IMR-90 (cell line): ENCODE results near the gene MDM2. TPM values are rescaled to one million over a fixed set of nuclear protein-coding genes. Genes with fewer than 3 reads are reported as not detected.

Source experiments
- ATAC-seq: fragments of 200-7000 bp; cut with Tn5 transposase; 2 replicates; pipeline ENCODE4 v1.9.1; 2020; ENCODE audit warnings: low read depth, mild to moderate bottlenecking, moderate library complexity
- BruUV-seq: library from RNA; stranded (reverse); fragments of 400-500 nt; replicated peaks from 2 replicates; lab custom pipeline; 2021; lab: Mats Ljungman, UMichigan
- CTCF ChIA-PET: fragments of 300-600 bp; formaldehyde crosslinking; extraction: SDS; loops from one replicate; lab custom pipeline; 2021; ENCODE audit warnings: antibody characterized with exemption; lab: Yijun Ruan, JAX
- POLR2A ChIA-PET: fragments of 300-600 bp; sonication (Branson Sonifier 250); formaldehyde crosslinking; loops from one replicate; lab custom pipeline; 2022; ENCODE audit warnings: antibody characterized with exemption; ENCODE audit not compliant: unreplicated experiment; lab: Charles Lee
- DNase-seq: peaks from one replicate; pipeline ENCODE4 v3.0.0; 2013
- H2AFZ ChIP-seq: replicated peaks from 2 replicates; pipeline ENCODE3; 2013; ENCODE audit warnings: low read length, mild to moderate bottlenecking; ENCODE audit not compliant: poor library complexity
- H2AK5ac ChIP-seq: 2 replicates; pipeline ENCODE4 v1.6.1; 2013; ENCODE audit warnings: low read depth, low read length, inconsistent platforms
- H2AK9ac ChIP-seq: replicated peaks from 2 replicates; pipeline ENCODE3; 2013; ENCODE audit warnings: mild to moderate bottlenecking, low read depth, low read length, moderate library complexity; ENCODE audit not compliant: poor library complexity
- H2BK120ac ChIP-seq: 2 replicates; pipeline ENCODE4 v1.6.1; 2013; ENCODE audit warnings: low read depth, low read length, inconsistent platforms
- H2BK15ac ChIP-seq: 3 replicates; pipeline ENCODE4 v1.6.1; 2013; ENCODE audit warnings: low read depth, low read length, inconsistent platforms
- H2BK20ac ChIP-seq: 2 replicates; pipeline ENCODE4 v1.6.1; 2013; ENCODE audit warnings: low read depth, mild to moderate bottlenecking, inconsistent platforms, low read length, moderate library complexity
- H2BK5ac ChIP-seq: 2 replicates; pipeline ENCODE4 v1.6.1; 2013; ENCODE audit warnings: mild to moderate bottlenecking, low read depth, low read length, inconsistent platforms; ENCODE audit not compliant: poor library complexity, severe bottlenecking
- H3K14ac ChIP-seq: replicated peaks from 2 replicates; pipeline ENCODE4 v1.6.1; 2013; ENCODE audit warnings: low read depth, low read length, inconsistent platforms
- H3K18ac ChIP-seq: 2 replicates; pipeline ENCODE4 v1.6.1; 2013; ENCODE audit warnings: low read depth, low read length, control low read depth
- H3K23ac ChIP-seq: 2 replicates; pipeline ENCODE4 v1.6.1; 2013; ENCODE audit warnings: low read depth, low read length, inconsistent platforms
- H3K27ac ChIP-seq: 2 replicates; pipeline ENCODE4 v1.5.1; 2013; ENCODE audit warnings: mild to moderate bottlenecking, control low read depth, low read length; ENCODE audit not compliant: insufficient read depth
- H3K27me3 ChIP-seq: 2 replicates; pipeline ENCODE4 v1.6.1; 2013; ENCODE audit warnings: low read length; ENCODE audit not compliant: control insufficient read depth, insufficient read depth
- H3K36me3 ChIP-seq: 2 replicates; pipeline ENCODE4 v1.6.1; 2013; ENCODE audit warnings: low read length, mixed read lengths; ENCODE audit not compliant: control insufficient read depth, insufficient read depth
- H3K4ac ChIP-seq: 2 replicates; pipeline ENCODE4 v1.6.1; 2013; ENCODE audit warnings: low read depth, low read length, inconsistent platforms
- H3K4me1 ChIP-seq: 2 replicates; pipeline ENCODE4 v1.6.1; 2013; ENCODE audit warnings: low read length, mixed read lengths; ENCODE audit not compliant: control insufficient read depth, insufficient read depth
- H3K4me2 ChIP-seq: 2 replicates; pipeline ENCODE4 v1.6.1; 2013; ENCODE audit warnings: low read depth, mild to moderate bottlenecking, control low read depth, low read length, moderate library complexity
- H3K4me3 ChIP-seq: 2 replicates; pipeline ENCODE4 v1.5.1; 2013; ENCODE audit warnings: low read depth, mild to moderate bottlenecking, control low read depth, low read length, moderate library complexity; ENCODE audit not compliant: insufficient read depth
- H3K56ac ChIP-seq: 2 replicates; pipeline ENCODE4 v1.6.1; 2013; ENCODE audit warnings: low read length, inconsistent platforms; ENCODE audit not compliant: insufficient read depth; ENCODE audit errors: extremely low read depth
- H3K79me1 ChIP-seq, 2 experiments: 2 replicates each; pipeline ENCODE4 v1.6.1; 2013; ENCODE audit warnings: low read length in 2 of 2, inconsistent platforms in 1 of 2, low read depth in 1 of 2
- H3K9ac ChIP-seq: 2 replicates; pipeline ENCODE4 v1.6.1; 2013; ENCODE audit warnings: low read depth, low read length, control low read depth
- H3K9me1 ChIP-seq: 2 replicates; pipeline ENCODE4 v1.6.1; 2013; ENCODE audit warnings: low read length, inconsistent platforms; ENCODE audit not compliant: insufficient read depth
- H3K9me3 ChIP-seq: 2 replicates; pipeline ENCODE4 v1.6.1; 2013; ENCODE audit warnings: low read length; ENCODE audit not compliant: control insufficient read depth, insufficient read depth
- H4K20me1 ChIP-seq: 2 replicates; pipeline ENCODE4 v1.6.1; 2013; ENCODE audit warnings: low read length, inconsistent platforms; ENCODE audit not compliant: insufficient read depth
- H4K5ac ChIP-seq: 2 replicates; pipeline ENCODE4 v1.6.1; 2013; ENCODE audit warnings: mild to moderate bottlenecking, low read depth, low read length, control low read depth
- H4K8ac ChIP-seq, 2 experiments: 2 replicates each; pipeline ENCODE4 v1.6.1; 2013; ENCODE audit warnings: low read depth in 2 of 2, low read length in 2 of 2, control low read depth in 1 of 2, inconsistent platforms in 1 of 2
- H4K91ac ChIP-seq: 2 replicates; pipeline ENCODE4 v1.6.1; 2013; ENCODE audit warnings: low read depth, low read length, inconsistent platforms; ENCODE audit not compliant: insufficient read depth
- BHLHE40 ChIP-seq: fragments of 150-350 bp; IDR thresholded peaks from 2 replicates; pipeline ENCODE4 v1.6.1; 2016; ENCODE audit warnings: mild to moderate bottlenecking, low read depth, low read length
- CEBPB ChIP-seq: IDR thresholded peaks from 2 replicates; pipeline ENCODE4 v1.6.1; 2012; ENCODE audit warnings: low read depth, low read length, improper control_type of control experiment
- CHD1 ChIP-seq: IDR thresholded peaks from 2 replicates; pipeline ENCODE4 v1.6.1; 2012; ENCODE audit warnings: low read depth, low read length, improper control_type of control experiment
- CTCF ChIP-seq: conservative IDR thresholded peaks from 2 replicates; pipeline ENCODE4 v1.5.1; 2012; ENCODE audit warnings: mild to moderate bottlenecking, low read depth, low read length, improper control_type of control experiment
- ELK1 ChIP-seq: fragments of 150-350 bp; IDR thresholded peaks from 2 replicates; pipeline ENCODE4 v1.6.1; 2016; ENCODE audit warnings: low read depth, mild to moderate bottlenecking, low read length, moderate library complexity, borderline replicate concordance
- FOS ChIP-seq: fragments of 150-350 bp; IDR thresholded peaks from 2 replicates; pipeline ENCODE4 v1.6.1; 2016; ENCODE audit warnings: low read depth, low read length
- MAFK ChIP-seq: IDR thresholded peaks from 2 replicates; pipeline ENCODE4 v1.6.1; 2012; ENCODE audit warnings: low read depth, low read length, improper control_type of control experiment
- MAZ ChIP-seq: IDR thresholded peaks from 2 replicates; pipeline ENCODE4 v1.6.1; 2012; ENCODE audit warnings: low read depth, mild to moderate bottlenecking, low read length, improper control_type of control experiment, moderate library complexity, borderline replicate concordance
- MXI1 ChIP-seq: IDR thresholded peaks from 2 replicates; pipeline ENCODE4 v1.6.1; 2012; ENCODE audit warnings: low read depth, mild to moderate bottlenecking, low read length, moderate library complexity, borderline replicate concordance
- NFE2L2 ChIP-seq: fragments of 150-350 bp; IDR thresholded peaks from 2 replicates; pipeline ENCODE4 v1.6.1; 2016; ENCODE audit warnings: low read depth, mild to moderate bottlenecking, low read length
- POLR2A ChIP-seq: IDR thresholded peaks from 2 replicates; pipeline ENCODE4 v1.6.1; 2012; ENCODE audit warnings: mild to moderate bottlenecking, low read depth, low read length
- RAD21 ChIP-seq: IDR thresholded peaks from 2 replicates; pipeline ENCODE4 v1.6.1; 2012; ENCODE audit warnings: low read length, improper control_type of control experiment
- RCOR1 ChIP-seq: IDR thresholded peaks from 2 replicates; pipeline ENCODE4 v1.6.1; 2012; ENCODE audit warnings: mild to moderate bottlenecking, low read length, improper control_type of control experiment; ENCODE audit not compliant: insufficient replicate concordance
- RFX5 ChIP-seq: IDR thresholded peaks from 2 replicates; pipeline ENCODE4 v1.8.0; 2012; ENCODE audit warnings: low read depth, mild to moderate bottlenecking, low read length, moderate library complexity
- SMC3 ChIP-seq: fragments of 150-350 bp; IDR thresholded peaks from 2 replicates; pipeline ENCODE4 v1.6.1; 2016; ENCODE audit warnings: low read depth, mild to moderate bottlenecking, antibody characterized with exemption, low read length, moderate library complexity
- USF2 ChIP-seq: fragments of 150-350 bp; IDR thresholded peaks from 2 replicates; pipeline ENCODE4 v1.6.1; 2017; ENCODE audit warnings: mild to moderate bottlenecking, antibody characterized with exemption, low read length, low read depth
- WGBS, 2 experiments: methylation state at CpG; one replicate each; pipeline versions ENCODE4 v1.1.5 to v1.1.7; 2013; ENCODE audit warnings: missing lambda C conversion rate in 2 of 2; ENCODE audit not compliant: insufficient read length in 1 of 2; ENCODE audit errors: extremely low coverage in 2 of 2; 5-methylcytosine and 5-hydroxymethylcytosine counted together
- dilution Hi-C: fragments of 300-500 bp; cut with HindIII; formaldehyde crosslinking; loops from one replicate; pipeline ENCODE4 v1.14.3; 2018; ENCODE audit warnings: low sequenced_read_pairs; ENCODE audit not compliant: unreplicated experiment
- in situ Hi-C: fragments of 300-500 bp; cut with MboI; formaldehyde crosslinking; loops from 3 replicates; pipeline ENCODE4 v1.14.3; 2019; ENCODE audit warnings: low sequenced_read_pairs, inconsistent platforms, mixed read lengths
- intact Hi-C: fragments of 100-400 bp; cut with micrococcal nuclease; formaldehyde crosslinking; loops from 2 replicates; pipeline ENCODE4 v1.10.0; 2022
- polyA plus RNA-seq, 3 experiments: library from polyadenylated mRNA; depleted of rRNA; stranded (reverse); fragments of >200 nt; gene quantifications; 2 replicates each; pipeline ENCODE4 v1.2.3, GENCODE V29; 2012; ENCODE audit warnings: low replicate concordance in 1 of 3
- total RNA-seq: library from RNA; depleted of rRNA; stranded (reverse); fragments of >200 nt; gene quantifications from 2 replicates; pipeline ENCODE4 v1.2.3, GENCODE V29; 2012

MDM2 gene
- total and polyA plus RNA-seq, 2 of the 4 experiments (the other 2 are of a cell fraction): 21.9 to 196 TPM

- H3K9me1 ChIP-seq: no peaks in the 10 kb centered on the region
- H2BK20ac ChIP-seq: no peak overlapping the region
- no CpG with 5 or more reads among the region's 5 CpGs for WGBS, 2 experiments
- H3K27me3 ChIP-seq: no peaks in the 10 kb centered on the region
- dilution Hi-C loops: no loop called here
- H3K4me1 ChIP-seq: no peaks in the 10 kb centered on the region
- no peak overlapping the region for H4K91ac ChIP-seq
- DNase-seq: no peak
- H2BK120ac ChIP-seq: no peak overlapping the region
- H3K9ac ChIP-seq: no peak overlapping the region
- H3K14ac ChIP-seq: no peak overlapping the region
- no peaks in the 10 kb centered on the region for H3K79me1 ChIP-seq
- H3K27ac ChIP-seq: no peak overlapping the region
- H4K20me1 ChIP-seq: no peaks in the 10 kb centered on the region
- BruUV-seq: no TSS peak
- no peak overlapping the region for H3K56ac ChIP-seq
- intact Hi-C loops: no loop called here
- H4K5ac ChIP-seq: no peak overlapping the region
- H3K9me3 ChIP-seq: peaks cover 5% of the 10 kb centered on the region
- H2AFZ ChIP-seq: no peak overlapping the region
- ChIA-PET CTCF (no interaction called here), POLR2A (no interaction called here)
- H3K36me3 ChIP-seq: no peaks in the 10 kb centered on the region
- H2AK5ac ChIP-seq: no peak overlapping the region
- H2BK5ac ChIP-seq: no peak overlapping the region
- no peak overlapping the region for H3K4me3 ChIP-seq
- no peak overlapping the region for H3K4ac ChIP-seq
- in situ Hi-C loops: no loop called here
- no peak overlapping the region for H3K4me2 ChIP-seq
- no peak overlapping the region for H2AK9ac ChIP-seq
- ATAC-seq: no peak
- no peak overlapping the region for H2BK15ac ChIP-seq
- TF ChIP-seq MAFK (no peak), FOS (no peak), CTCF (no peak), CHD1 (no peak), POLR2A (no peak), MAZ (no peak), NFE2L2 (no peak), RAD21 (no peak), RFX5 (no peak), CEBPB (no peak), USF2 (no peak), MXI1 (no peak), BHLHE40 (no peak), RCOR1 (no peak), SMC3 (no peak), ELK1 (no peak)
- H3K23ac ChIP-seq: no peak overlapping the region
- no peak overlapping the region for H3K18ac ChIP-seq
- H4K8ac ChIP-seq: no peak overlapping the region
Measured at GRCh38 chr12:68880660-68881325, 72.8 kb downstream of the MDM2 start.
